Glomerular visceral epithelial cell (primary cell): Measurements from ENCODE around the gene CTNND2.

ENCODE experiments used
- DNase-seq: peaks from one replicate; pipeline ENCODE4 v3.0.0-alpha.2; 2016; ENCODE audit errors: extremely low spot score

The CTNND2 gene, protein sequence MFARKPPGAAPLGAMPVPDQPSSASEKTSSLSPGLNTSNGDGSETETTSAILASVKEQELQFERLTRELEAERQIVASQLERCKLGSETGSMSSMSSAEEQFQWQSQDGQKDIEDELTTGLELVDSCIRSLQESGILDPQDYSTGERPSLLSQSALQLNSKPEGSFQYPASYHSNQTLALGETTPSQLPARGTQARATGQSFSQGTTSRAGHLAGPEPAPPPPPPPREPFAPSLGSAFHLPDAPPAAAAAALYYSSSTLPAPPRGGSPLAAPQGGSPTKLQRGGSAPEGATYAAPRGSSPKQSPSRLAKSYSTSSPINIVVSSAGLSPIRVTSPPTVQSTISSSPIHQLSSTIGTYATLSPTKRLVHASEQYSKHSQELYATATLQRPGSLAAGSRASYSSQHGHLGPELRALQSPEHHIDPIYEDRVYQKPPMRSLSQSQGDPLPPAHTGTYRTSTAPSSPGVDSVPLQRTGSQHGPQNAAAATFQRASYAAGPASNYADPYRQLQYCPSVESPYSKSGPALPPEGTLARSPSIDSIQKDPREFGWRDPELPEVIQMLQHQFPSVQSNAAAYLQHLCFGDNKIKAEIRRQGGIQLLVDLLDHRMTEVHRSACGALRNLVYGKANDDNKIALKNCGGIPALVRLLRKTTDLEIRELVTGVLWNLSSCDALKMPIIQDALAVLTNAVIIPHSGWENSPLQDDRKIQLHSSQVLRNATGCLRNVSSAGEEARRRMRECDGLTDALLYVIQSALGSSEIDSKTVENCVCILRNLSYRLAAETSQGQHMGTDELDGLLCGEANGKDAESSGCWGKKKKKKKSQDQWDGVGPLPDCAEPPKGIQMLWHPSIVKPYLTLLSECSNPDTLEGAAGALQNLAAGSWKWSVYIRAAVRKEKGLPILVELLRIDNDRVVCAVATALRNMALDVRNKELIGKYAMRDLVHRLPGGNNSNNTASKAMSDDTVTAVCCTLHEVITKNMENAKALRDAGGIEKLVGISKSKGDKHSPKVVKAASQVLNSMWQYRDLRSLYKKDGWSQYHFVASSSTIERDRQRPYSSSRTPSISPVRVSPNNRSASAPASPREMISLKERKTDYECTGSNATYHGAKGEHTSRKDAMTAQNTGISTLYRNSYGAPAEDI (N-terminal part only)

DNA sequence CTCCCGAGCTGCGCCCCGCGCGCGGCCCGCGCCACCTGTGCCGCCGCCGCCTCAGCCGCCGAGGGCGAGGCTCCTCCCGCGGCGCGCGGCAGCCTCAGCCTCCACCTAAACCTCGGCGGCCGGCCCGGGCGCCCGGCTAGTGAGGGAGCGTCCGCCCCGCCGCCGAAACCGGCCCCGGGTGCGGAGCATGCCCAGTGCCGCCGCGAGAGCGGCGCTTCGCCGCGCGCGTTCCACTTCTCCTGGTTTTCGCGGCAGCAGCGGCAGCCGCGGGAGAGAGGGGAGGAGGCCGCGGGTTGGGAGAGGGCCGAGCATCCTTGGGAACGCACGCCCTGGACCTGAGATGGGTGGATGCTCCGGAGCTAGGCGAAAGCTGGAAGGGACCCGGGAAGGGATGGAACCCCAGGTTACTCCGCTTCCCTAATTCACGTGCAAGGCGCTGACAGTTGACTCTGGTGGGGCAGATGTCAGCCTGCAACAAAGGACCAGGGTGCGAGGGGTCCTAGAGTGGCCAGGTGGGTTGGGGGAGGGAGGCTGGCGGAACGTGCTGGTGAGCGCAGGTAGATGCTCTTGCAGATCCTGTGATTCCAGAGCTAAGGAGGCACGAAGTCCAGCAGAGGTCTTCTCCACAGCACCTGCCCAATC lies at the start of gene CTNND2:
Gene CTNND2, minus strand, starts transcription at position 182 of the 642 bp plus-strand sequence. CDS start 593 bp downstream, outside the sequence.
- DNase-seq, result peak; percentile 5

DNA sequence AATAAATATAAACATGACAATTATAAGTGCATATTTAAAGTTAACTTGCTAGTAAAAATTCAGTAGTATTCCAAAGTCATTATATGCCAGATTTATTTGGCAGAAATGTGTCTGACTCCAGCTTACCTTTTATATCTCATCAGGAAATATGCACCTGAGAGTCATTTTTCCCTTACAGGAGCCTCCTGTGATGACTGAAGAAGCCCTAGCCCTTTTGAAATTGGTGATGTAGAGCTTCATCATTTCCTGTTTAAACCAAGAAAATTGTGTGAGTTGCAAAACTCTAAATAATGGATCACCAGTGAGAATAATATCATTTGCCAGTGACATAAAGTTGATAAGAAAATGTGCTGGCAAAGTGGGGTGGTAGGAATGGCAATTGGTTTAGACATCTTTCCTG lies 42.1 kb upstream of the CTNND2 start:
- no peak for DNase-seq

DNA sequence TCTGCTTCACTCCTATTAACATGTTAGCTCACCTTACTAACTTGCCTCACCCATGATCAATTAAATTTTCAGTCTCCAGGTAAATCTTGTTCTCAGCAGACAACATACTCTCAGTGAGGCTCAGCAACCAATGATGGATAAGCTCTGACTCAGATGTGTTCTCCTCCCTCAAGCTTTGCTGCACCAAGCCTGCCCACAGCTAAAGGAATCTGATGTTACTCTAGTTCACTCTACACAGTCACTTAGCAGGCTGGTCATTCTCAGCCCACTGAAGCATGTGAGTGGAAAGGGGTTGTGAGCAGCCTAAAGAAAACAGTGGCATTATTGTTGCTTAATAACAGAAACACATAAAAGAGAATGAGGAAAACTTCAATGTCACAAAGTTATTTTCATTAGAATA lies 37.3 kb upstream of the CTNND2 start:
- DNase-seq, result no peak

DNA sequence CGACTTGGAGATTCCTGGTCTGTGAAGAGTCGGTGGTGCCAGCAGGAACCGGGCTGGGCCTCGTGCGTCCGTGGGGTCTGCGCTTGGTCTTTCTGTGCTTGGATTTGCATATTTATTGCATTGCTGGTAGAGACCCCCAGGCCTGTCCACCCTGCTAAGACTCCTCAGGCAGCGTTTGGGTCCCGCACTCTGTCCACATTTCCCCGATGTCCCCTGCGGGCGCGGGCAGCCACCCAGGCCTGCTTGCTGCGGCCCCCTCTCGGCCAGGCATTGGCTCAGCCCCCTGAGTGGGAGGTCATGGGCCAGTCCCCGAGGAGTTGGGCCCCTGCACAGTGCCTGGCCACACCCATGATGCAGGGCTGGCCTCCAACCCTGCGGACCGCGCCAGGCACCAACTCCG lies 27.4 kb upstream of the CTNND2 start:
- no peak for DNase-seq

DNA sequence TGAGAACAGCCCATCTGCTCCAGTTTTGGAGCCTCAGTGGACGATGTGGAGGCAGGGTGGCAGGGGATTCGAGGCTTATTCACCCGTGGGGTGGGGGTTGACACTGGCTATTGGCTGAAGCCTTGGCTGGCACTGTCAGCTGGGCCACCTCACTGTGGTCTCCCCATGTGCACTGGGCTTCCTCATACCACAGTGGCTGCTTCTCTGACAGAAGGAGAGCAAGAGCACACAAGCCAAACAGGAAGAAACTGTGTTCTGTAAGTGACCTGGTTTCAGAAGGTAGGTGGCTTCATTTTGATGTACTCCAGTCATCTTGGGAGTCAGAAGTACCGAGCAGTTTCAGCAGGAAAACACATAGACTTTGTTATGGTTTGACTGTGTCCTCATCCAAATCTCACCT lies 24.7 kb upstream of the CTNND2 start:
- DNase-seq, result no peak

DNA sequence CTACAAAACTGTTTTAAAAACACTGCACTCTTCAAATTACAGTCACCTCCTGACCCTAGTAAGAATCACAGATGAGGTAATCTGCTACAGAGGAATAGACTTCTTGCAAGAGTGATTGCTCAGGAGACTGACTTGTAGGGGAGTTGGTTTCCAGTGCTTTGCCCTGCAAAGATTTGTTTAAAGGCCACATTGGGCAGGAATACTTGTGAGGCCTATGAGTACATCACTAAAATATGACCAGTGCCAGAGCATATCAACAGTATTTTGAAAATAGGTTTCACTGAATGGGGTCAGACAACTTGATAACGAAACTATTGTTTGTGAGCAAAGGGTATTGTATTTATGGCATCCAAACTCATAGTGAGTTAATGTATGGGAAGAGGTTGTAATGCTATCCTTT lies 21.5 kb upstream of the CTNND2 start:
- no peak for DNase-seq

DNA sequence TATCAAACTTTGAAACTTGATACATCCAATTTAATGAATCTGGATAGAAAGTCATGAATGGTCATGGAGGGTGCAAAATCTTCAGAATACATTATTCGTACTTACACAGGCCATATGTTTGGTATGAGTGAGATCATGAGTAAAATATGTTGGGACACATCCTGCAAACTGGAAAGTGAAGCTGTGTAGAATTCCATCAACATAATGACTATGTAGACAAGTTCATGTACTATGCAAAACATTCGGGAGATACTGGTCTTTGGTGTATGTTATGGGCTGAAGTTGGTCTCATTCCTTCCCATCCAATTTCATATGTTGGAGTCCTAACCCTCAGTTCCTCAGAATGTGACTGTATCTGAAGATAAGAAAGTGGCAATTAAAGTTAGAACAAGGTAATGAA lies 18.1 kb upstream of the CTNND2 start:
- DNase-seq, result no peak

DNA sequence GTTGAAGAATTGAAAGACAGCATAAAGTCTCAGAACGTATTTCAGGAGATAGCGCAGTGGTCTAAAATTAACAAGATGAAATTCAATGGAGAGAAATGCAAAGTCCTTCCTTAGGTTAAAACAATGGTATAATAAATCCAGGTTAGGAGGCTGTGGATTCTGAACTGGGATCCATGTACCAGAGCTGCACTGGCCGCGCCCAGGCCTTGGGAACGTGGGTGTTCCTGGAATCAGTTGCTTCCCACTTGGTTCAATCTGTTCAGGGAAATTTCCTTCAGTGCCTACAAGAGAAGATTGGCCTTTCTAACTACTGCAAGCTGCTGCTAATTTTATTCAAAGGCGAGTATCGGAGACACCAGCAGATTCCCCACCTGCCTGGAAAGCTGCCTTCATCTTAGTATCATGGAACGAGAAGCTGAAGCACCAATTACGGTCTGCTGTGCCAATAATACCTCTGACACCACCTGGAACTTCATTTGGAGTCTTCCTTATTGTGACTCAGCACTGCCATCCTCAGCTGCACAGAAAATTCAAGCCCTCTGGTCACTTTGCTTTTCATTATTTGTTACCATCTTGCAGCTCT lies 14.3 kb upstream of the CTNND2 start:
- DNase-seq, result no peak

DNA sequence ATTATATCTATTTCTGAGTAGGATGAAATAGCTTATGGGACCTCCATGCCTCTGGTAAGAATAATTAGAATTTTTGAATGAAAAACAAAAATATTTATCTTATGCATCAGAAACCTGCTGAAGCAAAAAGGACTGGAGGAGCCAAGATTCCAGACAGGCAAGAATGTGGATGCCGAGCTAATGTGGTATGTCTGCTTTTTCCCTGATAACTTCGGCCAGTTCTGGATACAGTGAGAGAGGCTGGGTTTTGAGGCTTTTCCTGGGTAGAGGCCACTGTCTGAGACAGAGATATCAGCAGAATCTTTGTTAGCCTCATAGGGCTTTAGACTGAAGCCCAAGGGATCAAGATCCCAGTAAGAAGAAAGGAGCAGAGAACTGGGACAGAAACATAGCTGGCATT lies 5.2 kb upstream of the CTNND2 start:
- no peak for DNase-seq

DNA sequence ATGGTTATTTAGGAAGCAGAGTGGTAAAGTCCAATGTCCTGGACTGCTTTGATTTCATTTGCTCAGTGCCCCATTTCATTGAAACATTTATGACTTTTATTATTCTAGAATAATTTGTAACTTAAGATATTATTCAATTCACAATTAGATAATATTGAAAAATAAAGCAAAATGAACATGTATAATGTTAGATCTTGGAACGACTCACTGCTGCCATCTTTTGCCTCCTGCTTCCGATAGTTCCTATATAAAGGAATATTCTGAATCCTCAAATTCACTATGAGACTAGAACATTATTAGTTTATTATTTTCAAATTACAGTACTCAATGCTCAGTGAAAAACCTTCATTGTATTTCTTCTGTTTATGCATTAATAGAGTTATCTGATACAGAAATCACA lies 2.3 kb upstream of the CTNND2 start:
- DNase-seq, result no peak

DNA sequence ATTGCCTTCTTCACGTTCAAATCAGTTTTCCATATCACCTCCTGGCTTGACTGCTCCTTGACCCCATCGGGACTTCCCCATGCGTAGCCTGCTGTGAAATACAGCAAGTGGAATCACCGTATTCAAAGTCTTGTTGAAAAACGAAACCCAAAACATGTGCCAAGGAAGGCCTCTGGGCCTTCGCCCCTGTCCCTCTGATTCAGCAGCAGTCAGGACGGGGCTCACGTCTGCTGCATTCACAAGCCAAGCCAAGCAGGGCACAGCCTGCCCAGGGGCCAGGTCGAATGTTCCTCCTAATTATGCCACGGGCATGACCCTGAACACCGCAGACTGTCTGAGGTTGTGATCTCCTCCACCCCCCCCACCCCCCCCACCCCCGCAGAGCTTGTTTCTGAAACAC lies 960 bp upstream of the CTNND2 start:
- DNase-seq, result no peak

DNA sequence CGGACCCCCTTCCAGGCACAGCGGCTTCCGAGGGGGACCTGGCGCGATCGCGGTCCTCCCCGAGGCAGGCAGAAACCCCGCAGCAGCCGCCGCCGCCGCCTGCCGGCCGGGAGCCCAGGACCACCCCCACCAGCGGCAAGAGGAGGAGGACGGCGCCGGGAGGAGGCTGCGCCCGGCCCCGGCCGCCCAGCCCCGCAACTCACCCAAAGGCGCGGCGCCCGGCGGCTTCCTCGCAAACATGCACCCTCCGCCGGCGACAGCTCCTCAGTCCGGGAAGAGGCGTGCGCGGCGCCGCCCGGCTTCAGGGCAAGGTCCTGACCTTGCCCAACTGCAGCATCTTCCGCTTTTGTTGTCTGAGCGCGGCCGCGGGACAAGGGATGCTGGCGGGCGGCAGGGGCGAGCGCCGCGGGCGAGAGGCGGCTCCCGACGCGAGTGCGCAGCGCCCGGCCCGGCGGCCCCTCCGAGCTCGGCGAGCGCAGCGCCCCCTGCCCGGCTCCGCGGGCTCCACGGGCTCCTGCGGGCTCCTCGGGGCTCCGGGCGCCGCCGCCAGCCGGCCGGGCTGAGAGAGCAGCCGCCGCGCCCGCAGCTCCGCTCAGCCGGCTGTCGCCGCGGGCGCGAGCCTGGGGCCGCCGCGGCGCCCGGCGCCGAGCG lies 507 bp downstream of the CTNND2 start:
- DNase-seq, result peak; percentile 1

DNA sequence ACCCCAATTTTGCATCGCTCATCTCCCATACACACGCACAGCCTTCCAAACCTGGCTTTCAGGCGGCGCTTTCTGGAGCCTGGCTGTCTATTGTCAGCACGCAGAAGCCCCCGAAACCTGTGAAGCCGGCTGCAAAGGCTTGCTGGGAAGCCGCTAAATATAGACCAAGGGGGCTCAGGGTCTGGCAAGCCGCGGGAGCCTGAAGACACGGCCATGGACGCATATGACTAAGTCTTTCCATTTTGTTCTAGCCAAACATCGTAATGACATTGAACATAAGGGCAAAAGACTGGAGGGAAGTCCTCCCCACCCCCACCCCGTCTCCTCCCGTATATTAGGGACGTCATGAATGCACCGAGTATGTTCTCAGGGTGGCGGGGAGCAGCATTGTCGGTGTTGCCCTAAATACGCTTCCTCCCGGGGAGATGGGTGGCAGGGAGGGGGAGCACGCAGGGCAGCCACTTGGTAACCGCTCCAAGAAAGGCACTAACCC lies 1.1 kb downstream of the CTNND2 start:
- no peak for DNase-seq

DNA sequence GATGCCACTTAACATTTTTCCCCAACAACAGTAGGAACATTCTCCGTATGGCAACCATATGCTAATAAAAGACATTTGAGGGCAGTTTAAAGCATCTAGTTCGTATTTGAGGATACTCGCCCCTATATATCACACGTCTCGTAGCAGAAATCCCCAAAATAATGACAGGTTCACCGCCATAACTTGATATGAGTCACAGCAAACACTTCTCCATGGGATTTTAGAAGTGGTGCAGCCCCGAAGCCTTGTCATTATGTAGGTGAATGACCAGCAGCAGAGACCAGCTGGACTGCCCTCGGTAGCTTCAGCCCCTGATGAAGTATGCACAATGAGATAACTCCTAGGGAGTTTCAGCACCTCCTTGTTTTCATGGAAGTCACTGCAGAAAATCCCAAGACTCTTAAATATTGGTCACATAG lies 2.0 kb downstream of the CTNND2 start:
- no peak for DNase-seq

DNA sequence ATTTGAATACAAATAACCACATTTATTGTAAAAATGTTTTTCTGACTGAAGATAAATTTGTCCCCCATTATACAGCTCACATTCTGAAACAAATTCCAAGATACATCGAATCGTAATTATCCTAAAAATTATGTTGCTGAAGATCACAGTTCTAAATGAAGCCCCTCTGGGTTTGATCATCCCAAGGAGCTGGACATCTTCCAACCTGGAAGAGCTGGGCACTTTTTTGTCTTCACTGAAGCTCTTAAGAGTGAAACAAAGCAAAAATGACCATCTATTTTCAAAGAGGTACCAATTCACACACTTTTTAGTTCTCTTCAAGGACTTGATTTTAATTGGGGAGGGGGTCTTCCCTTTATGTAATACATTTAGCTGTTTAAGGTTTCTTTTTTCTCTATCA lies 5.5 kb downstream of the CTNND2 start:
- DNase-seq, result no peak

DNA sequence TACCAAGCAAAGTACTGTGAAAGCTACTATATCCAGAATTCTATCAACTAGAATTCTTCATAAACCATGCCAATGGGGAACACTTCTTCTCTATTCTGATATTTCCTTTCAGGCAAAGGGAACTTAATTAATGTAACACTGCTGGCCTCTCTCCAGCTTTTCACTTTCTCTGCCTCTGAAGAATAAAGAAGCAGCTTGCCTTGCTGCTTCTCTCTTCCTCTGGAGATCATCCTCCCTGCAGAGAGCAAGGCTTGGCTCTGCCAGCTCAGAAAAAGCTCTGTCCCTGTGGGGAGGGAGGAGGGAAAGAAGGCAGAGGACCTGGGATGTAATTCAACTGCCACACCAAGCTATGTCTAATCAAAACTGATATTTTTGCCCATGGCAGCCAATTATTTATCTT lies 6.5 kb downstream of the CTNND2 start:
- DNase-seq, result no peak

DNA sequence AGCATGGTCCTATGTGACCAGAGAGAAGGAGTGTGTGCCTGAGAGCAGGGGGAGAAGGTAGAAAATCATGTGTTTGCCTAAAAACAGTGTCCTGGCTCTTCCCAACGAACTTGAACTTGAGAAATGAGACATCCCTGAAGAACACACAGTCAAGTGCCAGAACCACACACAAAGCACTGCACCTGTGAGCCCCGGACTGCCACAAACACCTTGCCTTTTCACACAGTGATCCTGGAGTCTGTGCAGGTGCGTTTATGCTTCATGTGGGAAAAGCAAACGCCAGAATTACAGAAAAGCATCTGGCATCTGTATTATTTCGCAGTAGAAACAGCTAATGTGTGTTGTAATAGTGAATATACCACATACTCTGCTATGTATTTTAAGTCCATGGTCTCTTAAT lies 9.3 kb downstream of the CTNND2 start:
- DNase-seq, result no peak

DNA sequence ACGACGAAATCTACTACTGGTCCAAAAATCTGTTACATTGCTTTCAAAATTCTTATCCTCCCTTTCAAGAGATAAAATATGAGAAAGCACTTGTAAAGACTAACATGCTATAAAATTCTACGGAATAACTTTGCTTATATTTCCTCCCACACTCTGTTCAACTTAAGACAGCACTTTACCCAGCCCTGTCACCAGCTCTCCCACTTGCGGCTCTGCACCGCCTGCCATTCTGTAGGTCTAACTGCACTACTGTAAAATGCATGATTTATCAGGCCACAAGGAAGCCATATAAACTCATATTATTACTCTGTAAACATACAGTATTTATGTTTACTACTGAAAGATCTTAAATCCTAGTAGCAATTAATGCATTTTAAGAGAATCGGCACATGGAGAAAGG lies 11.4 kb downstream of the CTNND2 start:
- no peak for DNase-seq

DNA sequence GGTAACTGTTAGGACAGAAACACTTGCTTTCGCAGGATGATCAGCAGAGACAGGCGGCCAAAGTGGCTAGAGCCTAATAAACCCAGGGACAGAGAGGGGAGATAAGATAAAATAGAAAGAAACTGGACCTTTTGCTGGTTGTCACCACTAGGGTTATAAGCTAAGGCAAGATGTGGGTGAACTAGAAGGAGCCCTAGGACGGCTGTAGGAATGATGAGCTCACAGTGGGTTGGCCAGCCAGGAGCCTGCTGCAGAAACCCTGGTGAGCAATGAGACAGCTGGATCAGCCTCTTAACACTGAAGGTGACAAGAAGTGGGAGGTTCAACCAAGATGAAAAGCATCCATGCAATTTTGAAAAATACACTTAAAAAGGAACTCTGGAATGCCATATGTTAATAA lies 13.5 kb downstream of the CTNND2 start:
- DNase-seq, result no peak

DNA sequence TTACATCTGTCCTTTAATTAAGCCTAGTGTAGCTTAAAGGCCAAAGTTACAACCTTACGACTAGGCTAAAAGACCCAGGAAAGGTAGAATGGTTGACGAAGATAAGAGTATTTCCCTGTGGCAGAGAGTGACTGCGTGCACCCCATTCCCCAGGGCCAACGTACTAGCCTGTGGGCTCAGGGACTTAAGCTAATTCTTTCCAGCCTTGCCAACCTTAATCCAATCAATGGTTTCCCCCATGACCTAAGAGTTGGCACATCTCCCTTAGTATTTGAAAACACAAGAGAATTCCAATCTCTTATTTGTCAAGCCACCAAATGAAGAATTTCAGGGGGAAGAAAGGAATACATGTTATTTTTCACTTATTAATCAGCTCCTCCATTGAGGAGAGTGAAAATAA lies 16.0 kb downstream of the CTNND2 start:
- no peak for DNase-seq

DNA sequence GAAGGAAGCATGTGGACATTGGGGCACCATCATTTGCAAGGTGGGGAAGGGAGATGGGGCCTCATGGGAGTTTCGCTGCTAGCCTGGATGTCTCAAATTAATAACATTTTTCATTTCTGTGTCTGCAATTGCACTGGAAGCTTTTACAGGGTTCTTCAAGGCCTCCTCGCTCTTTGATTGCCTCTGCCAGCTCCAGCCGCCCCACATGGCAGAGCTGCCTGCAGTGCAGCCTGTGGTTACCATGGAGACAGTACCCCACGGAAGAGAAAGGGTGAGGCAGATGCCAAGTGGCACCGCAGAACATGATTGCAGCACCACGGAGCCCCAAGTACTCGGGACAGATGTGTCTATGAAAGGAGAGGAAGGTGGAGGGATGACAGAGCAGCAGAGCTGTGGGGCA lies 25.4 kb downstream of the CTNND2 start:
- no peak for DNase-seq
